Natural killer cell (primary cell): ENCODE results near the gene GOLGA8J. TPM values are rescaled to one million over a fixed set of nuclear protein-coding genes. Genes with fewer than 3 reads are reported as not detected.

Experiments used
- ATAC-seq, 3 donors: fragments of 150-1000 bp in 2 of 3; fragments of 200-7000 bp in 1 of 3; cut with Tn5 transposase; 1 replicate in 1 of 3; 2 replicates in 2 of 3; pipeline ENCODE4 v1.10.0; 2021; ENCODE audit warnings: mild to moderate bottlenecking in 2 of 3, moderate library complexity in 2 of 3
- DNase-seq, 2 donors: peaks; one replicate each; pipeline versions ENCODE4 v3.0.0 to v3.0.0-alpha.2; 2013 to 2021; ENCODE audit warnings: mixed read lengths in 1 of 2
- H3K27ac ChIP-seq: one replicate; pipeline ENCODE4 v1.5.1; 2013; ENCODE audit warnings: mild to moderate bottlenecking, low read length
- H3K27me3 ChIP-seq: one replicate; pipeline ENCODE4 v1.6.1; 2013; ENCODE audit warnings: low read length; ENCODE audit not compliant: control insufficient read depth, insufficient read depth
- H3K36me3 ChIP-seq: one replicate; pipeline ENCODE4 v1.6.1; 2013; ENCODE audit warnings: low read length; ENCODE audit not compliant: control insufficient read depth, insufficient read depth
- H3K4me1 ChIP-seq: one replicate; pipeline ENCODE4 v1.6.1; 2013; ENCODE audit warnings: low read length; ENCODE audit not compliant: control insufficient read depth, insufficient read depth
- H3K4me3 ChIP-seq: one replicate; pipeline ENCODE4 v1.5.1; 2013; ENCODE audit warnings: low read length
- H3K9me3 ChIP-seq: one replicate; pipeline ENCODE4 v1.6.1; 2013; ENCODE audit warnings: low read length; ENCODE audit not compliant: control insufficient read depth, insufficient read depth
- H3K27ac Mint-ChIP-seq, 2 donors: one replicate each; pipeline ENCODE4 v1.8.0; 2022; ENCODE audit warnings: mild to moderate bottlenecking in 2 of 2, mixed read lengths in 2 of 2, moderate library complexity in 1 of 2
- H3K27me3 Mint-ChIP-seq, 2 donors: one replicate each; pipeline ENCODE4 v1.8.0; 2022; ENCODE audit warnings: low read depth in 2 of 2, mixed read lengths in 2 of 2
- H3K36me3 Mint-ChIP-seq: one replicate; pipeline ENCODE4 v1.8.0; 2022; ENCODE audit warnings: mixed read lengths
- H3K4me1 Mint-ChIP-seq, 2 donors: one replicate each; pipeline ENCODE4 v1.8.0; 2022; ENCODE audit warnings: mixed read lengths in 2 of 2
- H3K4me3 Mint-ChIP-seq: one replicate; pipeline ENCODE4 v1.8.0; 2022; ENCODE audit warnings: mild to moderate bottlenecking, moderate library complexity, mixed read lengths
- H3K9me3 Mint-ChIP-seq, 2 donors: one replicate each; pipeline ENCODE4 v1.8.0; 2022; ENCODE audit warnings: mixed read lengths in 2 of 2
- WGBS: methylation state at CpG from one replicate; pipeline ENCODE4 v1.1.7; 2013; ENCODE audit warnings: missing lambda C conversion rate; ENCODE audit not compliant: insufficient coverage; 5-methylcytosine and 5-hydroxymethylcytosine counted together
- intact Hi-C: fragments of 100-400 bp; cut with micrococcal nuclease; formaldehyde crosslinking; loops from one replicate; pipeline ENCODE4 v1.14.2; 2022
- total RNA-seq, 4 donors: library from RNA; stranded (reverse); fragments of 120-200 nt in 1 of 4; gene quantifications; one replicate each; pipeline versions ENCODE4 v1.2.3 to v1.2.4, GENCODE V29; 2013 to 2022
- TF ChIP-seq, protein P1 (sequence below): fragments of 200-600 bp; IDR thresholded peaks from one replicate; pipeline ENCODE4 v1.8.0; 2022; ENCODE audit warnings: antibody characterized with exemption

The GOLGA8J gene
- total RNA-seq, 3 donors from 2014 or later (not counting 1 experiment from before 2014, with no cell fraction given): 1.2 to 6.0 (median 1.2) TPM

DNA sequence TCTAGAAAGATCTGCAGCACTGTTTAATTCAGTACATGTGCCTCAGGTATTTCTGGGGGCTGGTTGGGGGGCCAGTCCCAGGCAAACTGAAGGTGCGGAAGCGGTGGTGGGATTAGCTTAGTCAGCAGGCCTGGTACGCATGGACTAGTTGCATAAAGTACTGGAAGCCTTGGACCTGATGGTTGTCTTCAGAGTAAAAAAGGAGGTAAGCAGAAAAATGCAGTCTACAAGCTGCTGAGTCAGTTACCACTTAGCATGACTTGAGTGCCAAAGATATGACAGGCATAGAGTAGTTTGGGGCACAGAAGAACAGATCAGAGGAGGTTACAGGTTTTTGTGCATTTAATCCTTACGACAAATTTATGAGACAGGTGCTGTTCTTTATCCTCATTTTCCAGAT lies 19.9 kb upstream of the GOLGA8J start:
- no peak overlapping the region for H3K27ac Mint-ChIP-seq
- no peak overlapping the region for H3K4me3 Mint-ChIP-seq
- no peaks in the 10 kb centered on the region for H3K36me3 Mint-ChIP-seq
- H3K4me1 Mint-ChIP-seq: no peaks in the 10 kb centered on the region
- WGBS: 94% methylated on average over 4 of the region's 4 CpGs
- no peaks in the 10 kb centered on the region for H3K4me1 ChIP-seq
- DNase-seq (no peak), ATAC-seq (no peak)
- intact Hi-C loops: no loop called here
- H3K36me3 ChIP-seq: no peaks in the 10 kb centered on the region
- H3K9me3 ChIP-seq: no peaks in the 10 kb centered on the region
- no peaks in the 10 kb centered on the region for H3K27me3 ChIP-seq
- peaks cover 0 to 2% of the 10 kb centered on the region in 2 donors for H3K27me3 Mint-ChIP-seq
- H3K9me3 Mint-ChIP-seq: no peaks in the 10 kb centered on the region
- TF ChIP-seq, protein P1, sequence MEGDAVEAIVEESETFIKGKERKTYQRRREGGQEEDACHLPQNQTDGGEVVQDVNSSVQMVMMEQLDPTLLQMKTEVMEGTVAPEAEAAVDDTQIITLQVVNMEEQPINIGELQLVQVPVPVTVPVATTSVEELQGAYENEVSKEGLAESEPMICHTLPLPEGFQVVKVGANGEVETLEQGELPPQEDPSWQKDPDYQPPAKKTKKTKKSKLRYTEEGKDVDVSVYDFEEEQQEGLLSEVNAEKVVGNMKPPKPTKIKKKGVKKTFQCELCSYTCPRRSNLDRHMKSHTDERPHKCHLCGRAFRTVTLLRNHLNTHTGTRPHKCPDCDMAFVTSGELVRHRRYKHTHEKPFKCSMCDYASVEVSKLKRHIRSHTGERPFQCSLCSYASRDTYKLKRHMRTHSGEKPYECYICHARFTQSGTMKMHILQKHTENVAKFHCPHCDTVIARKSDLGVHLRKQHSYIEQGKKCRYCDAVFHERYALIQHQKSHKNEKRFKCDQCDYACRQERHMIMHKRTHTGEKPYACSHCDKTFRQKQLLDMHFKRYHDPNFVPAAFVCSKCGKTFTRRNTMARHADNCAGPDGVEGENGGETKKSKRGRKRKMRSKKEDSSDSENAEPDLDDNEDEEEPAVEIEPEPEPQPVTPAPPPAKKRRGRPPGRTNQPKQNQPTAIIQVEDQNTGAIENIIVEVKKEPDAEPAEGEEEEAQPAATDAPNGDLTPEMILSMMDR: no peak
- no peak overlapping the region for H3K27ac ChIP-seq
- H3K4me3 ChIP-seq: no peak overlapping the region

DNA sequence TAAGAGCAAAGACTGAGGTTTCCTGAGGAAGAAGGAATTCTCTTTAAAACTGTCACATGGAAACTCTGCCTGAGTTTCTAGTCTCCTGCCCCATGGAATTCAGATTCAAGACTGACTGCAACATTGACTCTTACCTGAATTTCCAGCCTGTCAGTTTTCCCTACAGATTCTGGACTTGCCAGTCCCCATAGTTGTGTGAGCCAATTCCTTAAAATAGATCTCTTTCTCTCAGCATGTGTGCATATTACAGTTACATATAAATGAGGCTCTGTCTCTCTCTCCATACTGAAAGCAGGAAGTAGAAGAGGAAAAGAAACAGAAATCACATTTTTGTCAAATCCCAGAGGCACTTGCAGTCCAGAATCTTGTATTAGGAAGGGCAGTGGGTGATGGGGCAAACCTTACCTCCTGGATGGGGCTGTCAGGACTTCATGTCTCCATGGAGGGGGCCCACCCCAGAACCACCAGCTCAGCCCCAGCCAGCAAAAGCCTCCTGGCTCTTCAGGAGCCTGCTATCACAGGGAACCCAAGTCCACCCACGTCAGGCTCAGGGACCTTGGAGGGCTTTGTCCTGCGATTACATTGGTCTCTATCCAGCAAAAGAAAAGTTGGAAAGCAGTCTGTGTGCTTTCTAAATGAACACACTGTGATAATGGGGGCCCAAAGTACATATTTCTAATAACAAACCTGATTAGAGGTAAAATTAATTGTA lies 18.8 kb upstream of the GOLGA8J start:
- DNase-seq: no peak
- TF ChIP-seq, protein P1: no peak
- no peak overlapping the region for H3K4me3 ChIP-seq
- Mint-ChIP-seq H3K27me3 (peaks cover 5 to 7% of the 10 kb centered on the region in 2 donors), H3K27ac (no peak overlapping the region), H3K4me3 (no peak overlapping the region), H3K9me3 (no peaks in the 10 kb centered on the region), H3K4me1 (no peaks in the 10 kb centered on the region), H3K36me3 (no peaks in the 10 kb centered on the region)
- WGBS: 92% methylated on average over 2 of the region's 2 CpGs
- no peaks in the 10 kb centered on the region for H3K36me3 ChIP-seq
- no peaks in the 10 kb centered on the region for H3K4me1 ChIP-seq
- intact Hi-C loops: no loop called here
- no peak for ATAC-seq
- H3K27me3 ChIP-seq: no peaks in the 10 kb centered on the region
- H3K27ac ChIP-seq: no peak overlapping the region
- no peaks in the 10 kb centered on the region for H3K9me3 ChIP-seq

DNA sequence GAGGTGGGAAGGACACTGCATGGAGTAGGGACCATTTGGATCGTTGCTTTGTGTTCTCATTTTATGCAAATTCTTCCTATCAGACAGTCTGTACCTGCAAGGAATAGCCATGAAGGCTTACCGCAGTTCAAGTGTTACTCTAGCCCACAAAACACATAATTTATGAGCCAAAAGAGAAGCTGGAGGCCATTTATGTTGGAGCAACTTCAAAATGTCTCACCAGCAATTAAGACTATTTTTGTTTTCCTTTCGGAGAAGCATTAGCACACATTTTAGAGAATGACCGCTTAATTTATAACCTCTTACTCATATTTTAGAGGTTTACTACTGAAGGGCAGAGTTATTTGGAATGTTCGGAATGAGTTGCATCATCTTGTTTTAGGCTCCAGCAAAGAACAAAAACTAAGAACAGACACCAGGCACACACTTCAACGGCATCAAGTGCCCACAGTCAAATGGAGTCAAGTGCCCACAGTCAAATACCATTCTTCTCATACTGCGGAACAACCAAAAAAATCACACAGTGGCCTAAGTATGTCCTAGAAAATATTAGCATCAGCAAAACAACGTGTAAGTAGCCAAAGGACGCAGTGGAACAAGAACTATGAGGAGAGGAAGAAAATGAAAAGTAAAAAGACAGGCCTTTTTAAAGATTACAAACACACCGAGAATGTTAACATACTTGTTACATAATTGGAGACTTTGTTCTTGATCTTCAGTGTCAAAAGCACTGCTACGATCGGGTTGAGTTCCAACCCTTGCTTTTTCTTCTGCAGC lies 17.5 kb upstream of the GOLGA8J start:
- 89% methylated on average over 9 of the region's 12 CpGs for WGBS
- H3K4me3 Mint-ChIP-seq: no peak overlapping the region
- intact Hi-C loops: no loop called here

More for the DNA sequence above, 17.5 kb upstream of the GOLGA8J start:
- ATAC-seq (no peak), DNase-seq (no peak)
- no peaks in the 10 kb centered on the region for H3K4me1 ChIP-seq
- TF ChIP-seq, protein P1: no peak
- H3K27me3 ChIP-seq: no peaks in the 10 kb centered on the region
- H3K27me3 Mint-ChIP-seq: peaks cover 5 to 7% of the 10 kb centered on the region in 2 donors
- no peak overlapping the region for H3K4me3 ChIP-seq
- no peaks in the 10 kb centered on the region for H3K4me1 Mint-ChIP-seq
- H3K9me3 Mint-ChIP-seq: no peaks in the 10 kb centered on the region
- no peak overlapping the region for H3K27ac Mint-ChIP-seq
- H3K27ac ChIP-seq: no peak overlapping the region
- no peaks in the 10 kb centered on the region for H3K36me3 Mint-ChIP-seq
- H3K9me3 ChIP-seq: no peaks in the 10 kb centered on the region
- no peaks in the 10 kb centered on the region for H3K36me3 ChIP-seq
